ENCODE data around the gene GPATCH11.
A peak's percentile ranks its signal among the peaks of the same experiment; 100 is the strongest.

GPATCH11 gene

DNA sequence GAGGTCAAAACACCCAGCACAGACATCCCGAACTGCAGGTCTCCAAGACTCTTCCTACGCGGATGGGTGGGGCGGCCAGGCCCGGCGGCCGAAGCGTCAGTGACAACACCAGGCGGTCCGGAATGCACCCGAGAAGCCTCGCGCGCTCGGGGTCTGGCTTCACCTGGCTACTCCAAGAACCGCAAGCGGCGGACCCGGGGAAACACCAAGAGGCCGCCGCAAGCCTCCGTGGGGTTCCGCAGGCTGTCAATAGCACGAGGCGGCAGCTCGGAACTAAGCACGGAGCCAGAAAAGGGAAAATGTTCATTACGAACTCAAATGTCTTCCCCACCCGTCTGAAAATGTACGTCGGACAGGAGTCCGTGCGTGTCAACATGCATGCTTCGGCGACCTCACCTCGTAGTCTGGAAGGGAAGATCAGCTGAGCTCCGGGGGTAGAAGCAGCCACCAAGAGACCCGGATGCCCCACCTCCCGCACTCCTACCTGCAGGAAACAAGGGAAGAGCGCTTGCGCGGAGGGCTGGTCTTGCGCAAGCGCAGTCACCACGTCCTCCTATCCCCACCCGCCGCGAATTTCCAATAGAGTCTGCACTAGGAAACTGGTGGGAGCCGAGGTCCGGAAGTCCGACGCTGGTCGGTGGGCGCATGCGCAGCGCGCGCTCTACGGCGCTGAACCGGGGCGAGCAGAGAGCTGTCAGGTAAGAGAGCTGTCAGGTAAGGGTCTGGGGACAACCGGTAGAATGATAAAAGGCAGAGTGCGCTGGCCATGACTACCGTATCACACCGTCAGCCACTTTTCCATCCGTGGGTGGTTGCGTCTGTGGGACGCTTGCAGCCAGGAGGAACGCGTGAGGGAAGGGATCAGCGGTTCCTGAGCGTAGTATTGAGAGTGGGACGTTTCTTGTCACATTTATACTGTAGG is at the start of gene GPATCH11, which contains the start of gene HEATR5B:
Gene GPATCH11, plus strand, starts transcription at position 646 of the 922 bp plus-strand sequence. CDS start 3,864 bp downstream, outside the sequence.
Gene HEATR5B, minus strand, starts transcription at position 500 of the 922 bp plus-strand sequence. CDS start 958 bp downstream, outside the sequence.
- DNase-seq (ENCODE audit: extremely low read depth in 1 of 2, low read depth in 1 of 2): peak; percentile 88 to 89

GRCh38 chr2:37037771-37038170 is 46.5 kb upstream of the GPATCH11 start:
- no peak for DNase-seq (ENCODE audit: extremely low read depth in 1 of 2, low read depth in 1 of 2)

DNA sequence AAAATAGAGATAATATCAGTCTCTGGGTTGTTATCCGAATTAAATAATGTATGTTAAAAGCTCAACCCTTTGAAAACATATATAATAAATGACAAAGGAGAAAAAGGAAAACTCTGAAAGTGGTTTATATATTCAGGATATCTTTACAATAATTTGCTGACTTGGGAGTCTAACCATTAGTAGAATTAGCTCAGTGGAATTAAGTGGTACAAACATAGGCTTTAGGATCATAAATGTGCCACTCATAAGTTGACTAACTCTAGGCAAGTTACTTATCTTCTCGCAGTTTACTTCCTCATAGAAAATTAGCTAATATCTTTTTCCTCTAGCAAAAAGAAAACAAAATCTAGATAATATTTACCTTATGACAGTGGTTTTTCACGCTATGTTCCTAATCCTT is 44.7 kb upstream of the GPATCH11 start:
- no peak for DNase-seq (ENCODE audit: extremely low read depth in 1 of 2, low read depth in 1 of 2)

DNA sequence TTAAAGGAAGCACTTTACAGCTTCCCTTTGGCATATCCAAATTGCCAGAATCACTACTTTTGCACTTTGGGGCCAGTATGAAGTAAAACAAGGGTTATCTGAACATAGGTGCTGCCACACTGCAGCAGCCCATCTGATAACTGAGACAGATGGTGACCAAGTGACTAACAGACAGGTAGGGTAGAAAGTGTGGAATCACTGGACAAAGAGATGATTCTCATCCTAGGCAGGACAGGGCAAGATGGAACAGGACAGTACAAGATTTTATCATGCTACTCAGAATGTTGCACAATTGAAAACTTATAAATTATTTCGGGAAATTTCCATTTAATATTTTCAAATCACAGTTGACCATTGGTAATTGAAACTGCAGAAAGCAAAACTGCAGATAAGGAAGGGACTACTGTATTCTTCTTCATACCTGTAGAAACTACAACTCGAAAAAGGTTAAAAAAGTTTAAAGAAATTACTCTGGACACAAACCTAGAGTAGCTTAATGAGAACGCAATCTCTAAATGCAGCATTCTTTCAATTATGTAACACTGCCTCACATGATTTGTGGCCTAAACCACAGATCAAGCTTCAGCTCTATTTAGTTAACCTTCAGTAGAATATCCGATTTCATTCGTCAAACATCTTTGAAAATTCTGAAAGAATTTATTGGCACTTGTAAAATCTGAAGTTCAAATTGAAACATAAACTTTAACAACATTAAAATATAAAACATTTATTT is 31.6 kb upstream of the GPATCH11 start:
- DNase-seq (ENCODE audit: extremely low read depth in 1 of 2, low read depth in 1 of 2): no peak

DNA sequence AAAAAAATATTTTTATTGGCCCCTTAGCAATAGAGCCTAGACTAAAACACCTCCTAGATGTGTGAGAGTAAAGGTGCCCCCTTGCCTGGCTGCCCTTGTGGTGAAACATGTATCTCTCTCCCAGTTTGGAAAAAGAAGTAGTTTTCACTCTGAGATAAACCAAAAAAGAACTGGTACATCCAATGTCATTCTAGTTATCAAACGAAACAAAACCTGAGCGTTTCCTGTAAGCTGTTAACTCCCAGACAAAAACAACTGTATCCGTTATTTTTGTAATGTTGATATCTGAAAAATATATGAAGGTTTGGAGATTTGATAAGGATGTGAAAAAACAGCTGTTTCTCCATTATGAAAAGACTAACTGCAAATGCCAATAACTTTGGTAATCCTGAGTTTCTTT is 24.5 kb upstream of the GPATCH11 start:
- DNase-seq (ENCODE audit: extremely low read depth in 1 of 2, low read depth in 1 of 2): no peak

- no peak for DNase-seq (ENCODE audit: extremely low read depth in 1 of 2, low read depth in 1 of 2)
Measured at GRCh38 chr2:37060446-37060845, 23.9 kb upstream of the GPATCH11 start.

GRCh38 chr2:37061013-37061711 is 23.2 kb upstream of the GPATCH11 start:
- DNase-seq (ENCODE audit: extremely low read depth in 1 of 2, low read depth in 1 of 2): no peak

DNA sequence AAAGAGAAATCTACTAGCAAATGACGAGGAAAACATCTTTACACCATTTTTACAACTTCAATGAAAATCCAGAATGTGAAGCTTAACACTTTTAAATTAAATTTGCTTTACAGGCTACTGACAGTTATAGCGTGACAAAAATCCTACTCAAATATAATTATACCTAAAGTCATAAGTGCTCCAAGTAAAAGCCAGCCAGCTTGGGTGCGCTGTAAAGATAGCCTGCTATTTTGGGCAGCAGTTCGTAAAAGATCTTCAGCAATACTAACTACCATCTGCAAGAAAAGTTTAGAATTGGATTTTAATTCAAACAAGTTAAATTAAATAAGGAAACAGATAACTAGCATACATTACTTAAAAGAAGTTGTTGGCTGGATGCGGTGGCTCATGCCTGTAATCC is 22.5 kb upstream of the GPATCH11 start:
- DNase-seq (ENCODE audit: extremely low read depth in 1 of 2, low read depth in 1 of 2): no peak

DNA sequence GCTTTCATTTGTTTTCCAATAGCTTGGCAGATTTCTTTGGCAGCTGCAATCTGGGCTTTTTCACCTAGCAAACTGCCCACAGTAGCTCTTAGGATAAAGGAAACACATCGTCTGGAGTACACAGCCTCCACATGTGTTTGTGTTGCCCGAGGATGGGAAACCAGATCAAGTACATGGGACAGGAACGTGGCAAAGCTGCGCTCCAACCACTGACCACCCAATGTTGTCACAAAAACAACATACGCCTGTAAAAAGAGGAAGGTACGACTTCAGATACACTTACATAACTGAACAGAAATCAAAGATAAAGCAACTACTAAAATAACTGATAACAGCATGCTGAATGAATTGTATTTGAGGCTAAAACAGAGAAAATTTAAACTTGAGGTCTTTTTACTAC is 15.6 kb upstream of the GPATCH11 start:
- DNase-seq (ENCODE audit: extremely low read depth in 1 of 2, low read depth in 1 of 2): no peak

- no peak for DNase-seq (ENCODE audit: extremely low read depth in 1 of 2, low read depth in 1 of 2)
Measured at GRCh38 chr2:37070931-37071330, 13.4 kb upstream of the GPATCH11 start.

GRCh38 chr2:37080266-37080665 is 4.1 kb upstream of the GPATCH11 start:
- DNase-seq (ENCODE audit: extremely low read depth in 1 of 2, low read depth in 1 of 2): no peak

- no peak for DNase-seq (ENCODE audit: extremely low read depth in 1 of 2, low read depth in 1 of 2)
Measured at GRCh38 chr2:37080689-37081088, 3.6 kb upstream of the GPATCH11 start.

DNA sequence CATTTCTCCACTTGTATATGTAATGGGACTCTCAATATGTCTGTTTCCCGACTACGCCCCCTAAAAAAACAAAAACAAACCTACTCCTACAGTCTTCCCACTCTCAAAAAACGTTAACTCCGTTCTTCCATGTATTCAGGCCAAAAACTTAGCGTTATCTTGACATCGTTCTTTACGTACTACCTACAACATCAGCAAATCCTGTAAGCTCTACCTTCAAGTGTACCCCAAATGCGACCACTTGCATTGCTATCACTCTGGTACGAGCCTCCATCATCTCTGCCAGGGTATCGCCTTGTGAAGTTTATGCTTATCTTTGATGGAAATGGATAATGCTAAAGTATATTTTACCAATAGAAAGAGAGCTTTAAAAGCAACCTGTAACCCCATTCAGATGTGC is 479 bp downstream of the GPATCH11 start:
- DNase-seq (ENCODE audit: extremely low read depth in 1 of 2, low read depth in 1 of 2): no peak

- DNase-seq (ENCODE audit: extremely low read depth in 1 of 2, low read depth in 1 of 2): no peak
Measured at GRCh38 chr2:37085731-37086147, 1.4 kb downstream of the GPATCH11 start.

- DNase-seq (ENCODE audit: extremely low read depth in 1 of 2, low read depth in 1 of 2): no peak
Measured at GRCh38 chr2:37090019-37090477, 5.7 kb downstream of the GPATCH11 start.

DNA sequence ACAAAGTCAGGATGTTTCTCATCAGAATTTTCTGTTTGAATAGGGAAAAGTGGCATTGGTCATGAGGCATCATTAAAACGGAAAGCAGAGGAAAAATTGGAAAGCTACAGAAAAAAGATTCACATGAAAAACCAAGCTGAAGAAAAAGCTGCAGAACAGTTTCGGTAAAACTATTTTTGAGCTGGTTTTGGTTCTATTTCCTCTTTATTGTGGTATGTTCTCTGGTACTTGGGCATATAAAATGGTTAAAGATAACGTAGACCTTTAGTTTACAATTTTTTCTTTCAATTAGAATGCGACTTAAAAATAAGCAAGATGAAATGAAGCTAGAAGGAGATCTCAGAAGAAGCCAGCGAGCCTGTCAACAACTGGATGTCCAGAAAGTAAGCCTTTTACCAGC is 7.6 kb downstream of the GPATCH11 start:
- no peak for DNase-seq (ENCODE audit: extremely low read depth in 1 of 2, low read depth in 1 of 2)

DNA sequence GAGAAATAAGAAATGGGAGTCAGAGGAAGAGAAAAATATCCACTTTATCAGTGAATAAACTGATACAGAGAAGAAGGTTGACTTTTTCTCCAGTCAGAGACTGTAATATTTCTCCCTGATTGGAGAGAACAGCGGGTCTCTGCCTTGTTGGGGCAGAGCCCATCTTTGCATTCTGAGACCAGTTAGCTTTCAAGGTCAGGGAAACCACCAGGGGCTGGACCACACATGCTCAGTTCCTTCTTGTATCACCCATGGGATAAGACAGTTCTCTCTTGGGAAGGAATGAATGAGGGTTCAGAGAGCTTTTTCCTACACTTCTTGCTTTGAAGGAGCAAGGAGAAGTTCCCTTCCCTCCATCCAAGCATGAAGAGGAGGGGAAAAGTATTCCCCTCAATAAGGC is 12.2 kb downstream of the GPATCH11 start:
- DNase-seq (ENCODE audit: extremely low read depth in 1 of 2, low read depth in 1 of 2): no peak

DNA sequence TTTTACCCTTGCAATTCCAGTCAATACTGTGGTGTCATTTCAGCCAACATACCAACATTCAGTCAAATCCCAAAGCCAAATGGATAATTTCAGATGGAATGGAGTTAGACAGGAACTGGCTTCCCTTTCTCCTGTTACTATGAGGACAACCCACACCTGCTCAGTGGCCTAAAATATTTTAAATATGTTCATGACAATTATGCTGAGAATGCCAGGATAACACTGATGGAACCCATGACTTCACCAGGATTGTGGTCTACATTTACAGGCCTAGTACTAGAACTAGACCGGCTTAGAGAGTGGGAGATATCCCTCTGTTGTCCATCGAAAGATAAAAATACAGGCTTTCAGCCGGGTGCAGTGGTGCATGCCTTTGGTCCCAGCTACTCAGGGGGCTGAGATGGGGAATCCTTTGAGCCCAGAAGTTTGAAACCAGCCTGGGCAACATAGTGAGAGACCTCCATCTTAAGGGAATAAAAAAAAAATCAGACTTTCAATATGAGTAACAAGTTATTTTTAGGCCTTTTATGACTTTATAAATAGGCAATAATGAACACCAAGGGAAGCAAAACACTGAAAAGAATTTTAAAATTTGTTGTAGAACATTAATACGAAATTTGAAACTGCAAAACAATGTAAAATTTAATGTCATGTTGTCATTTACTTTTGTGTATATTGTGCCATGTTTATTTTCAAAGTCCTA is 14.2 kb downstream of the GPATCH11 start:
- no peak for DNase-seq (ENCODE audit: extremely low read depth in 1 of 2, low read depth in 1 of 2)

- no peak for DNase-seq (ENCODE audit: extremely low read depth in 1 of 2, low read depth in 1 of 2)
Measured at GRCh38 chr2:37100054-37100453, 15.7 kb downstream of the GPATCH11 start.

DNA sequence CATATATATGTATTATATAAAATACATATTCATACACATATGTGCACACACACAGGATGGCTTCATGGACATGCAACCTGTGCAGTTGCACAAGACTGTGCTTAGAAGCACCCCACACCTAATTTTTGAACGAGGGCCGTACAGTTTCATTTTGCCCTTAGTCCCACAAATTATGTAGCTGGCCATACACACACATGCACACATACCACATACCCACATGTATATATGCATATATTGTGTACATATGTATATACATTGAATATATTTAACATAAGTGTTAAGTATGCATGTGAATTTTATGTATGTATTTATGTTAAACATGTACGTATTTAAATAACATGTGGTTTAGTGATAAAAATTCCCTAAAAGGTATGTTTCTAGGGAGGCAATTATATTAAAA is 18.3 kb downstream of the GPATCH11 start:
- no peak for DNase-seq (ENCODE audit: extremely low read depth in 1 of 2, low read depth in 1 of 2)
